CD14-positive monocyte (primary cell): ENCODE results near the gene MTUS2. TPM values are rescaled to one million over a fixed set of nuclear protein-coding genes. Genes with fewer than 3 reads are reported as not detected.

Source experiments
- DNase-seq, 3 donors: peaks; one replicate each; pipeline ENCODE4 v3.0.0-alpha.2; 2011 to 2022
- H2AFZ ChIP-seq: 2 replicates; pipeline ENCODE4 v1.6.0; 2012; ENCODE audit warnings: mild to moderate bottlenecking, low read depth, low read length, inconsistent platforms; ENCODE audit not compliant: insufficient read depth, poor library complexity, severe bottlenecking
- H3K27ac ChIP-seq, 2 donors: 1 replicate in 1 of 2; 2 replicates in 1 of 2; pipeline ENCODE4 v1.5.1; 2012 to 2013; ENCODE audit warnings: low read length in 2 of 2, control low read depth in 1 of 2, inconsistent platforms in 1 of 2, low read depth in 1 of 2, mild to moderate bottlenecking in 1 of 2
- H3K27me3 ChIP-seq, 2 donors: one replicate each; pipeline versions ENCODE4 v1.6.0 to v1.6.1; 2011 to 2013; ENCODE audit warnings: low read length in 2 of 2; ENCODE audit not compliant: control insufficient read depth in 2 of 2, insufficient read depth in 2 of 2
- H3K36me3 ChIP-seq, 2 donors: replicated peaks in 1 of 2; 1 replicate in 1 of 2; 2 replicates in 1 of 2; pipeline versions ENCODE4 v1.5.1 to v1.6.1; 2012 to 2013; ENCODE audit warnings: low read length in 2 of 2, control low read depth in 1 of 2, inconsistent platforms in 1 of 2, mild to moderate bottlenecking in 1 of 2; ENCODE audit not compliant: insufficient read depth in 2 of 2, control insufficient read depth in 1 of 2
- H3K4me1 ChIP-seq, 2 donors: 1 replicate in 1 of 2; 2 replicates in 1 of 2; pipeline versions ENCODE4 v1.5.1 to v1.6.1; 2012 to 2013; ENCODE audit warnings: low read length in 2 of 2, control low read depth in 1 of 2, inconsistent platforms in 1 of 2, mild to moderate bottlenecking in 1 of 2, moderate library complexity in 1 of 2; ENCODE audit not compliant: insufficient read depth in 2 of 2, control insufficient read depth in 1 of 2
- H3K4me2 ChIP-seq: replicated peaks from 2 replicates; pipeline ENCODE3; 2012; ENCODE audit warnings: low read length, moderate library complexity, mild to moderate bottlenecking; ENCODE audit not compliant: poor library complexity, severe bottlenecking; ENCODE audit errors: extremely low read depth
- H3K4me3 ChIP-seq, 3 experiments: fragments of 200-600 bp in 1 of 3; sonication (generic) in 1 of 3; replicated peaks in 1 of 3; 1 replicate in 2 of 3; 2 replicates in 1 of 3; pipeline ENCODE4 v1.5.1; 2011 to 2013; ENCODE audit warnings: low read length in 3 of 3, mild to moderate bottlenecking in 3 of 3, control low read depth in 2 of 3, low read depth in 2 of 3, inconsistent platforms in 1 of 3, moderate library complexity in 1 of 3
- H3K79me2 ChIP-seq: 2 replicates; pipeline ENCODE4 v1.6.0; 2012; ENCODE audit warnings: mild to moderate bottlenecking, control low read depth, inconsistent platforms, low read length, moderate library complexity; ENCODE audit not compliant: insufficient read depth
- H3K9ac ChIP-seq: 2 replicates; pipeline ENCODE4 v1.6.0; 2017; ENCODE audit warnings: low read length, mild to moderate bottlenecking; ENCODE audit not compliant: insufficient read depth, poor library complexity, severe bottlenecking
- H3K9me3 ChIP-seq, 2 donors: replicated peaks in 1 of 2; 1 replicate in 1 of 2; 2 replicates in 1 of 2; pipeline versions ENCODE4 v1.5.1 to v1.6.1; 2012 to 2013; ENCODE audit warnings: low read length in 2 of 2, control low read depth in 1 of 2; ENCODE audit not compliant: control insufficient read depth in 1 of 2, insufficient read depth in 1 of 2
- H4K20me1 ChIP-seq: 2 replicates; pipeline ENCODE4 v1.6.0; 2012; ENCODE audit warnings: mild to moderate bottlenecking, low read length, control low read depth, moderate library complexity; ENCODE audit not compliant: insufficient read depth
- H3K27ac Mint-ChIP-seq, 7 donors: one replicate each; pipeline ENCODE4 v1.8.0; 2020; ENCODE audit warnings: mild to moderate bottlenecking in 7 of 7, mixed read lengths in 7 of 7, moderate library complexity in 6 of 7, inconsistent platforms in 2 of 7
- H3K27me3 Mint-ChIP-seq, 3 donors: one replicate each; pipeline ENCODE4 v1.8.0; 2021 to 2022; ENCODE audit warnings: low read depth in 3 of 3, mild to moderate bottlenecking in 3 of 3, mixed read lengths in 3 of 3, moderate library complexity in 3 of 3, inconsistent platforms in 1 of 3
- H3K36me3 Mint-ChIP-seq, 2 donors: one replicate each; pipeline ENCODE4 v1.8.0; 2020; ENCODE audit warnings: mixed read lengths in 2 of 2, inconsistent platforms in 1 of 2, mild to moderate bottlenecking in 1 of 2
- H3K4me1 Mint-ChIP-seq: one replicate; pipeline ENCODE4 v1.8.0; 2020; ENCODE audit warnings: mild to moderate bottlenecking, mixed read lengths
- H3K4me3 Mint-ChIP-seq, 2 donors: one replicate each; pipeline ENCODE4 v1.8.0; 2020; ENCODE audit warnings: mild to moderate bottlenecking in 2 of 2, mixed read lengths in 2 of 2, moderate library complexity in 1 of 2
- H3K9me3 Mint-ChIP-seq, 7 donors: one replicate each; pipeline ENCODE4 v1.8.0; 2020 to 2022; ENCODE audit warnings: mixed read lengths in 7 of 7, mild to moderate bottlenecking in 6 of 7, moderate library complexity in 6 of 7, inconsistent platforms in 2 of 7
- WGBS: methylation state at CpG from one replicate; pipeline ENCODE4 v1.1.5; 2013; ENCODE audit warnings: missing lambda C conversion rate; ENCODE audit not compliant: insufficient coverage; 5-methylcytosine and 5-hydroxymethylcytosine counted together
- intact Hi-C, 2 donors: fragments of 100-400 bp; cut with micrococcal nuclease; formaldehyde crosslinking; loops; one replicate each; pipeline versions ENCODE4 v1.15.0 to v1.15.1; 2023
- polyA plus RNA-seq, 3 donors: library from polyadenylated mRNA; depleted of rRNA in 1 of 3; unstranded in 2 of 3; stranded (reverse) in 1 of 3; fragments of 300-500 nt in 2 of 3; fragments of >200 nt in 1 of 3; fragmentation: Illumina TruSeq in 2 of 3; gene quantifications; 1 replicate in 2 of 3; 2 replicates in 1 of 3; pipeline ENCODE4 v1.2.3, GENCODE V29; 2012 to 2021
- TF ChIP-seq, protein P1 (sequence below): fragments of 200-600 bp; IDR thresholded peaks from one replicate; pipeline ENCODE4 v1.8.0; 2022; ENCODE audit warnings: antibody characterized with exemption, mild to moderate bottlenecking

MTUS2 gene
- polyA plus RNA-seq, 3 donors = 0.04 TPM; not detected in 2

DNA sequence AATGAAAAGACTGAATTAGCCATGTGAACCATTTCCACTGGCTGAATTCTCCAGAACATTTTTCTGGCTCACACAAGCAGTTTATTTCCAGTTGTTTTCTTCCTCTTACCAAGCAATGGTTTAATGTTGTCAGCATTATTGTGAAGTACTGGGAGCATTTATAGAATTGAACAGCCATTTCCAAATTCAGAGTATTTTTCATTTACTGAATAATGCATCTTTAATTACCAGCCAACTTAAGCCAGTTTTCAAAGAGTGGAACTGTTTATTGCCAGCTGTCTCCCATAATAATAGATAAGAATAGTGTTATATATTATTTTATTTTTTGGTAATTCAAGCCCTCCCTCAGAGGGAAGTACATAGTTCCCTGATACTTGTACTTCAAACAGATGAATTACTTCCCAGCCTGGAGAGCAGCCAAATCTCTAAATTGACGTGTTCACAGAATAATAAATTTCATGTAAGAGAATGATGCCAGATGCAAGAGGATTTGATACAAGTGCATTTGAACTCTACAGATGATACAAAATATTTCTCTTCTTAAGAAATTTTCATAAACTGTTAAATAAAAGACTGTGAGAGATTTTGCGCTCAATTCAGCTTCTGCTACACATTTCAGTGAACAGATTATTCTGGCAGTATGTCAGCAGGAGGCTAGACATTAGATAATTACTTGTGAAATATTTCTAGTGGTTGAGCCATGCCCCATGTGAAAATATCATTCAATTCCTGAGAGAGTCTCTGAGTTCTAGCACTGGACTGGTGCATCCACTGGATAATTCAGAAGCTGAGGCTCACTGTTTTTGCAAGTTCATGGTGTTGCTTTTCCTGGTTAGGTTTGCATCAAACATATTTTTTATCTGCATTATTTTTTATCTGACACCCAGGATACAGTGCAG, 459.5 kb downstream of the MTUS2 start:
- no peak overlapping the region for H3K4me3 Mint-ChIP-seq
- TF ChIP-seq, protein P1, sequence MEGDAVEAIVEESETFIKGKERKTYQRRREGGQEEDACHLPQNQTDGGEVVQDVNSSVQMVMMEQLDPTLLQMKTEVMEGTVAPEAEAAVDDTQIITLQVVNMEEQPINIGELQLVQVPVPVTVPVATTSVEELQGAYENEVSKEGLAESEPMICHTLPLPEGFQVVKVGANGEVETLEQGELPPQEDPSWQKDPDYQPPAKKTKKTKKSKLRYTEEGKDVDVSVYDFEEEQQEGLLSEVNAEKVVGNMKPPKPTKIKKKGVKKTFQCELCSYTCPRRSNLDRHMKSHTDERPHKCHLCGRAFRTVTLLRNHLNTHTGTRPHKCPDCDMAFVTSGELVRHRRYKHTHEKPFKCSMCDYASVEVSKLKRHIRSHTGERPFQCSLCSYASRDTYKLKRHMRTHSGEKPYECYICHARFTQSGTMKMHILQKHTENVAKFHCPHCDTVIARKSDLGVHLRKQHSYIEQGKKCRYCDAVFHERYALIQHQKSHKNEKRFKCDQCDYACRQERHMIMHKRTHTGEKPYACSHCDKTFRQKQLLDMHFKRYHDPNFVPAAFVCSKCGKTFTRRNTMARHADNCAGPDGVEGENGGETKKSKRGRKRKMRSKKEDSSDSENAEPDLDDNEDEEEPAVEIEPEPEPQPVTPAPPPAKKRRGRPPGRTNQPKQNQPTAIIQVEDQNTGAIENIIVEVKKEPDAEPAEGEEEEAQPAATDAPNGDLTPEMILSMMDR = no peak
- H3K4me2 ChIP-seq = no peak overlapping the region
- H3K4me3 ChIP-seq = no peak overlapping the region
- no peak for DNase-seq
- no peaks in the 10 kb centered on the region for H3K27me3 ChIP-seq
- no peaks in the 10 kb centered on the region for H3K4me1 Mint-ChIP-seq
- intact Hi-C loops = no loop called here
- H2AFZ ChIP-seq = no peak overlapping the region
- peaks cover 0 to 2% (median 0%) of the 10 kb centered on the region in 7 donors for H3K9me3 Mint-ChIP-seq
- no peaks in the 10 kb centered on the region for H3K36me3 ChIP-seq
- H3K36me3 Mint-ChIP-seq = no peaks in the 10 kb centered on the region
- H3K79me2 ChIP-seq = no peaks in the 10 kb centered on the region
- no peaks in the 10 kb centered on the region for H3K4me1 ChIP-seq
- H3K27me3 Mint-ChIP-seq = peaks cover 1 to 2% (median 1%) of the 10 kb centered on the region in 3 donors
- H3K27ac Mint-ChIP-seq = no peak overlapping the region
- no peaks in the 10 kb centered on the region for H4K20me1 ChIP-seq
- no CpG with 5 or more reads among the region's 2 CpGs for WGBS
- no peak overlapping the region for H3K9ac ChIP-seq
- H3K27ac ChIP-seq = no peak overlapping the region
- H3K9me3 ChIP-seq = no peaks in the 10 kb centered on the region

DNA sequence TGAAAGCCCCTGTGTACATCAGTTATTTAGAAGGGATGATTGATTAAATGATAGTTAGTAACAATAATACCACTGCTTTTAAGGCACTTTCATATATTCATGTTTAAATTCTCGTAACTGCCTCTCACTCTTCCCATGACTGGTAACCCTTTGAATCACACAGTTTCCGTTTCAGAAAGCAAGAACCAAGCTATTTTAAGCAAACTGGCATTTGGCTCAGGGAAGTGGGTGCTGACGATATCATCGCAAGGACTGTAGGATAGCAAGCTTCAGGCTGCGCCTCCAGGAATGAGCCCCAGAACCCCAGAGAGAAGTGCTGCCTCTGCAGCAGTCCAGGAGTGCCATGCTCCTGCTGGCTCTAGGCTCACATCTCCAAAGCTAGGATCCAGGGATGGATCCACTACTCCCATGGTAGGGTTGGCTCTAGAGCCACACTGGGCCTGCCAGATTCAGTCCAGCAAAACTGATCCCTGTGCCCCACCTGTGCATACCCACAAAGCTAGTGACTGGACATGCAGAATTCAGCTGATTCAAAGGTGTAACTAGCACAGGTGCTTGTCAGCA, 461.9 kb downstream of the MTUS2 start:
- Mint-ChIP-seq H3K36me3 (no peaks in the 10 kb centered on the region), H3K27me3 (peaks cover 0 to 4% (median 1%) of the 10 kb centered on the region in 3 donors)

More for the DNA sequence above, 461.9 kb downstream of the MTUS2 start:
- intact Hi-C loops = no loop called here
- no peak for DNase-seq
- no peaks in the 10 kb centered on the region for H3K27me3 ChIP-seq
- no peaks in the 10 kb centered on the region for H3K9me3 ChIP-seq
- H3K4me2 ChIP-seq = no peak overlapping the region
- no peaks in the 10 kb centered on the region for H4K20me1 ChIP-seq
- H3K4me3 ChIP-seq = no peak overlapping the region
- no peak overlapping the region for H3K27ac ChIP-seq
- WGBS = 80% methylated on average over 5 of the region's 5 CpGs
- peaks cover 0 to 2% (median 0%) of the 10 kb centered on the region in 7 donors for H3K9me3 Mint-ChIP-seq
- TF ChIP-seq, protein P1 = no peak
- no peaks in the 10 kb centered on the region for H3K4me1 ChIP-seq
- H3K27ac Mint-ChIP-seq = no peak overlapping the region
- H3K9ac ChIP-seq = no peak overlapping the region
- no peaks in the 10 kb centered on the region for H3K36me3 ChIP-seq
- H3K4me1 Mint-ChIP-seq = no peaks in the 10 kb centered on the region
- H3K79me2 ChIP-seq = no peaks in the 10 kb centered on the region
- H2AFZ ChIP-seq = no peak overlapping the region
- no peak overlapping the region for H3K4me3 Mint-ChIP-seq
